ENCODE results near the gene BUD31.

The BUD31 gene

GRCh38 chr7:99459087-99459486 lies 50.3 kb downstream of the BUD31 start:
- TF ChIP-seq ZNF8 (CRISPR knock-in tag; IDR thresholded peaks at IDR 0.05) (no peak), TSHZ2 (CRISPR knock-in tag; IDR thresholded peaks at IDR 0.05) (no peak), ARNTL (CRISPR knock-in tag; IDR thresholded peaks at IDR 0.05; ENCODE audit: borderline replicate concordance, low read depth) (no peak), OSR1 (CRISPR knock-in tag; IDR thresholded peaks at IDR 0.05) (no peak), ZFP3 (CRISPR knock-in tag; IDR thresholded peaks at IDR 0.05) (no peak), POU6F1 (CRISPR knock-in tag; IDR thresholded peaks at IDR 0.05; ENCODE audit: borderline replicate concordance, low read depth) (no peak)
- ATAC-seq = peak; percentile 58

GRCh38 chr7:99460651-99461050 lies 51.9 kb downstream of the BUD31 start:
- no peak for TF ChIP-seq CREB5 (CRISPR knock-in tag; IDR thresholded peaks at IDR 0.05; ENCODE audit: low read depth)
- no peak for TF ChIP-seq TSHZ2 (CRISPR knock-in tag; IDR thresholded peaks at IDR 0.05)
- TF ChIP-seq ZNF565 (CRISPR knock-in tag; conservative IDR thresholded peaks at IDR 0.05; ENCODE audit: low read depth) = no peak
- TF ChIP-seq ZNF70 (CRISPR knock-in tag; IDR thresholded peaks at IDR 0.05) = no peak
- TF ChIP-seq CSRNP3 (CRISPR knock-in tag; IDR thresholded peaks at IDR 0.05) = no peak
- no peak for TF ChIP-seq ZFP30 (CRISPR knock-in tag; IDR thresholded peaks at IDR 0.05)
- no peak for TF ChIP-seq POU6F1 (CRISPR knock-in tag; IDR thresholded peaks at IDR 0.05; ENCODE audit: borderline replicate concordance, low read depth)
- TF ChIP-seq ZFP3 (CRISPR knock-in tag; IDR thresholded peaks at IDR 0.05) = no peak
- no peak for TF ChIP-seq TCF4 (CRISPR knock-in tag; IDR thresholded peaks at IDR 0.05; ENCODE audit: borderline replicate concordance)
- TF ChIP-seq OSR1 (CRISPR knock-in tag; IDR thresholded peaks at IDR 0.05) = no peak
- TF ChIP-seq ARNTL (CRISPR knock-in tag; IDR thresholded peaks at IDR 0.05; ENCODE audit: borderline replicate concordance, low read depth) = no peak
- no peak for TF ChIP-seq ZC3H10 (CRISPR knock-in tag; IDR thresholded peaks at IDR 0.05)
- TF ChIP-seq PPARA (CRISPR knock-in tag; IDR thresholded peaks at IDR 0.05; ENCODE audit: borderline replicate concordance) = no peak
- TF ChIP-seq RARB (CRISPR knock-in tag; IDR thresholded peaks at IDR 0.05) = no peak
- no peak for TF ChIP-seq GLIS3 (CRISPR knock-in tag; IDR thresholded peaks at IDR 0.05)
- no peak for TF ChIP-seq BACH2 (CRISPR knock-in tag; IDR thresholded peaks at IDR 0.05; ENCODE audit: borderline replicate concordance)
- no peak for ATAC-seq

- no peak for ATAC-seq
- TF ChIP-seq ZNF8 (CRISPR knock-in tag; IDR thresholded peaks at IDR 0.05) = no peak
- TF ChIP-seq ARNTL (CRISPR knock-in tag; IDR thresholded peaks at IDR 0.05; ENCODE audit: borderline replicate concordance, low read depth) = no peak
Measured at GRCh38 chr7:99461221-99461620, 52.5 kb downstream of the BUD31 start.

Data from SK-N-SH treated with all-trans-retinoic acid at 6 μM for 48 hours (cell line).